ENCODE results near the gene NELFA. TPM values are rescaled to one million over a fixed set of nuclear protein-coding genes. Genes with fewer than 3 reads are reported as not detected.

The NELFA gene
- total and polyA plus RNA-seq, 4 donors, result 17.8 to 33.6 (median 24.7) TPM

DNA sequence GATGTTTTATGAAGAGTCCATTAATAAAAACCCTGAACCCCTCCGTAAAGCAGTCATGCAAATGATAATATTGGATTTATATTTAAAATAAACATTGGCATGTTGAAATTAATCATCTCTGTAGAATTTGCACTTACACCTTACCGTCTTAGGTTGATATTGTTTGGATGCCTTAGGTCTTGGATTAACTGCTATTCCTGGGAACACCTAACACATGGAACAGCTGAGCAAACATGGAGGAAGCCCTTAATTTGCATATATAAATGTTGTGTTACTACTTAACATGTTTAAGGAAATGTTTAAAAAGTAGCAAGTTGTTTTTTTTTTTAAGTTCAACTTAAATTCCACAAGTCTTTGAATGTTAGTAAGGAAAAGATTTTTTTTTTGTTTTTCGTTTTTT is 75.1 kb downstream of the NELFA start:
- H3K4me3 ChIP-seq, result no peak overlapping the region
- TF ChIP-seq, protein P1, sequence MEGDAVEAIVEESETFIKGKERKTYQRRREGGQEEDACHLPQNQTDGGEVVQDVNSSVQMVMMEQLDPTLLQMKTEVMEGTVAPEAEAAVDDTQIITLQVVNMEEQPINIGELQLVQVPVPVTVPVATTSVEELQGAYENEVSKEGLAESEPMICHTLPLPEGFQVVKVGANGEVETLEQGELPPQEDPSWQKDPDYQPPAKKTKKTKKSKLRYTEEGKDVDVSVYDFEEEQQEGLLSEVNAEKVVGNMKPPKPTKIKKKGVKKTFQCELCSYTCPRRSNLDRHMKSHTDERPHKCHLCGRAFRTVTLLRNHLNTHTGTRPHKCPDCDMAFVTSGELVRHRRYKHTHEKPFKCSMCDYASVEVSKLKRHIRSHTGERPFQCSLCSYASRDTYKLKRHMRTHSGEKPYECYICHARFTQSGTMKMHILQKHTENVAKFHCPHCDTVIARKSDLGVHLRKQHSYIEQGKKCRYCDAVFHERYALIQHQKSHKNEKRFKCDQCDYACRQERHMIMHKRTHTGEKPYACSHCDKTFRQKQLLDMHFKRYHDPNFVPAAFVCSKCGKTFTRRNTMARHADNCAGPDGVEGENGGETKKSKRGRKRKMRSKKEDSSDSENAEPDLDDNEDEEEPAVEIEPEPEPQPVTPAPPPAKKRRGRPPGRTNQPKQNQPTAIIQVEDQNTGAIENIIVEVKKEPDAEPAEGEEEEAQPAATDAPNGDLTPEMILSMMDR (IDR thresholded peaks at IDR 0.05; ENCODE audit: control extremely low read depth, extremely low read depth), result no peak
- no peaks in the 10 kb centered on the region for H3K9me3 ChIP-seq (ENCODE audit: control insufficient read depth in 4 of 4, insufficient read depth in 3 of 4, low read length in 3 of 4)
- H3K9ac ChIP-seq (ENCODE audit: insufficient read depth in 1 of 2, low read length in 2 of 2), result no peak overlapping the region
- ATAC-seq (ENCODE audit: insufficient read depth, low FRiP score) (no peak), DNase-seq (no peak)
- no peaks in the 10 kb centered on the region for H3K4me1 ChIP-seq (ENCODE audit: control insufficient read depth in 5 of 5, insufficient read depth in 5 of 5, low read length in 5 of 5)
- 84 to 95% methylated on average over 3 of the region's 3 CpGs for WGBS, 2 donors
- no peak overlapping the region for H3K27ac ChIP-seq (ENCODE audit: low read depth in 1 of 2, low read length in 1 of 2)
- H3K27me3 ChIP-seq (ENCODE audit: control insufficient read depth in 3 of 3, insufficient read depth in 3 of 3, low read length in 2 of 3), result no peaks in the 10 kb centered on the region
- H3K36me3 ChIP-seq (ENCODE audit: control insufficient read depth in 4 of 4, insufficient read depth in 4 of 4, low read length in 4 of 4), result peaks cover 0 to 26% (median 21%) of the 10 kb centered on the region in 4 donors

DNA sequence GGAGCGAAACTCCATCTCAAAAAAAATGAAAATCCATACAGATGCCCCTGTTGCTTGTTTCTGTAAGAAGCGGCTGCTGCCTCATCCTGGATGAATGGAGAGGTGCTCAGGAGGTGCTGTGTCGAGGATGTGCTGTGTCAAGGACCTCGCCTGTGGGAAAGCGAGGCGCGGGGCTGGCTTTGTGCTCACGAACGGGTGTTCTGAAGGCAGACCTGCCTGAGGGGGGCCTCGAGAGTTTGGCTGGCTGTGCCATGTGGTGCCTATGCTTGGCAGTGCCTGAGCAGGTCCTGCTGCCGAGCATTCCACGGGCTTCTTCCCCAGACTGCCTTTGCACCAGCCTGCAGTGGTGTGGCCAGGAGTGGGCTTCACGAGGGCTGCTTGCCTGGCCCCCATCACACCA is 76.0 kb downstream of the NELFA start:
- Histone ChIP-seq H3K36me3 (ENCODE audit: control insufficient read depth in 4 of 4, insufficient read depth in 4 of 4, low read length in 4 of 4) (peaks cover 0 to 23% (median 21%) of the 10 kb centered on the region in 4 donors), H3K27me3 (ENCODE audit: control insufficient read depth in 3 of 3, insufficient read depth in 3 of 3, low read length in 2 of 3) (no peaks in the 10 kb centered on the region), H3K4me3 (no peak overlapping the region), H3K4me1 (ENCODE audit: control insufficient read depth in 5 of 5, insufficient read depth in 5 of 5, low read length in 5 of 5) (no peaks in the 10 kb centered on the region), H3K9me3 (ENCODE audit: control insufficient read depth in 4 of 4, insufficient read depth in 3 of 4, low read length in 3 of 4) (no peaks in the 10 kb centered on the region), H3K9ac (ENCODE audit: insufficient read depth in 1 of 2, low read length in 2 of 2) (no peak overlapping the region), H3K27ac (ENCODE audit: low read depth in 1 of 2, low read length in 1 of 2) (no peak overlapping the region)
- TF ChIP-seq, protein P1 (IDR thresholded peaks at IDR 0.05; ENCODE audit: control extremely low read depth, extremely low read depth), result no peak
- DNase-seq, result no peak
- ATAC-seq (ENCODE audit: insufficient read depth, low FRiP score), result no peak
- WGBS, 2 donors, result 97% methylated on average over 13 of the region's 13 CpGs

Small RNAs within 50 kb of the gene (small RNA-seq; reads per million reads assigned to genes)
- 126 reads per million, percentile 98 among the genes with 10 or more reads in this experiment for gene SCARNA22 (ENCODE audit: low replicate concordance)

Other genes starting within 250 kb of the NELFA start
- gene FGFR3, start 215.7 kb downstream of the NELFA start, total RNA-seq, result 10 to 100 TPM; 24.8 to 99.3 TPM
- 10 to 100 TPM in 1 of 2 donors, 1 to 10 TPM in 1; 8.1 to 20.0 TPM for gene FGFR3, start 215.7 kb downstream of the NELFA start, polyA plus RNA-seq
- gene LETM1, start 152.8 kb downstream of the NELFA start, total RNA-seq, result 10 to 100 TPM; 31.1 to 47.1 TPM
- 10 to 100 TPM; 21.7 to 22.6 TPM for gene LETM1, start 152.8 kb downstream of the NELFA start, polyA plus RNA-seq
- gene NSD2, start 137.6 kb downstream of the NELFA start, total RNA-seq, result 10 to 100 TPM; 41.7 to 66.2 TPM
- 10 to 100 TPM; 12.7 to 14.8 TPM for gene NSD2, start 137.6 kb downstream of the NELFA start, polyA plus RNA-seq
- under 1 TPM; 0.28 to 0.46 TPM for gene NAT8L, start 50.4 kb upstream of the NELFA start, total RNA-seq
- under 1 TPM; 0.05 to 0.06 TPM for gene NAT8L, start 50.4 kb upstream of the NELFA start, polyA plus RNA-seq
- gene HAUS3, start 233.1 kb upstream of the NELFA start, total RNA-seq, result 10 to 100 TPM; 12.8 to 21.0 TPM
- gene HAUS3, start 233.1 kb upstream of the NELFA start, polyA plus RNA-seq, result 10 to 100 TPM in 1 of 2 donors, 1 to 10 TPM in 1; 5.6 to 11.5 TPM
- gene POLN, start 233.1 kb upstream of the NELFA start, total RNA-seq, result 1 to 10 TPM; 3.3 to 3.7 TPM
- gene POLN, start 233.1 kb upstream of the NELFA start, polyA plus RNA-seq, result 1 to 10 TPM in 1 of 2 donors, under 1 TPM in 1; 0.68 to 1.1 TPM